GM10266 (cell line): Measurements from ENCODE around the gene DDOST.

Experiments used
- DNase-seq: peaks from one replicate; pipeline ENCODE4 v3.0.0; 2012; ENCODE audit errors: extremely low spot score
- TF ChIP-seq, protein P1 (sequence below): IDR thresholded peaks from 2 replicates; pipeline ENCODE4 v1.5.1; 2012; ENCODE audit warnings: mild to moderate bottlenecking, low read depth; ENCODE audit not compliant: control insufficient read depth, insufficient read depth; ENCODE audit errors: missing control alignments

Gene DDOST

DNA sequence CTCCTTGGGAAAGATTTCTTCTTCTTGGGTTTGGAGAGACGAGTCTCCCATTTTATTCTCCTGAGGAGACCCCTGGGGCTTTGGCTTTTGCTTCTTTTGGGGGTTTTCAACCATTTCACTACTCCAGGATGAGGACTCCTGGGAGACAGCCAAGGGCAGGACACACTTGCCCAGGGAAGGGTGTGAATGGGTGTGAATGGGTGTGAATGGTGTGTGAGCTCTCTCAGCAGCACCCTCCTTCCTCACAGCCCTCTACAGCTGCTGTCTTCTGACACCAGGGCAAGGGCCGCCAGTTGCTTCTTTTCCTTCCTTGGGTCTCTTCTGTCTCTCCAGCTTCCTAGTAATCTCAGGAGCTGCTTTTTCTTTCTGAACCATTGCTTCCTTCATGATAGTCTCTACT lies 32.5 kb upstream of the DDOST start:
- no peak for DNase-seq
- TF ChIP-seq, protein P1, sequence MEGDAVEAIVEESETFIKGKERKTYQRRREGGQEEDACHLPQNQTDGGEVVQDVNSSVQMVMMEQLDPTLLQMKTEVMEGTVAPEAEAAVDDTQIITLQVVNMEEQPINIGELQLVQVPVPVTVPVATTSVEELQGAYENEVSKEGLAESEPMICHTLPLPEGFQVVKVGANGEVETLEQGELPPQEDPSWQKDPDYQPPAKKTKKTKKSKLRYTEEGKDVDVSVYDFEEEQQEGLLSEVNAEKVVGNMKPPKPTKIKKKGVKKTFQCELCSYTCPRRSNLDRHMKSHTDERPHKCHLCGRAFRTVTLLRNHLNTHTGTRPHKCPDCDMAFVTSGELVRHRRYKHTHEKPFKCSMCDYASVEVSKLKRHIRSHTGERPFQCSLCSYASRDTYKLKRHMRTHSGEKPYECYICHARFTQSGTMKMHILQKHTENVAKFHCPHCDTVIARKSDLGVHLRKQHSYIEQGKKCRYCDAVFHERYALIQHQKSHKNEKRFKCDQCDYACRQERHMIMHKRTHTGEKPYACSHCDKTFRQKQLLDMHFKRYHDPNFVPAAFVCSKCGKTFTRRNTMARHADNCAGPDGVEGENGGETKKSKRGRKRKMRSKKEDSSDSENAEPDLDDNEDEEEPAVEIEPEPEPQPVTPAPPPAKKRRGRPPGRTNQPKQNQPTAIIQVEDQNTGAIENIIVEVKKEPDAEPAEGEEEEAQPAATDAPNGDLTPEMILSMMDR = no peak

- TF ChIP-seq, protein P1 = no peak
- no peak for DNase-seq
Observed at GRCh38 chr1:20691872-20692271, 30.7 kb upstream of the DDOST start.

GRCh38 chr1:20689645-20690056 lies 28.5 kb upstream of the DDOST start:
- TF ChIP-seq, protein P1 = no peak
- no peak for DNase-seq

GRCh38 chr1:20686883-20687725 lies 25.9 kb upstream of the DDOST start:
- TF ChIP-seq, protein P1 = no peak
- DNase-seq = no peak

- TF ChIP-seq, protein P1 = no peak
- no peak for DNase-seq
Observed at GRCh38 chr1:20685741-20686140, 24.6 kb upstream of the DDOST start.

DNA sequence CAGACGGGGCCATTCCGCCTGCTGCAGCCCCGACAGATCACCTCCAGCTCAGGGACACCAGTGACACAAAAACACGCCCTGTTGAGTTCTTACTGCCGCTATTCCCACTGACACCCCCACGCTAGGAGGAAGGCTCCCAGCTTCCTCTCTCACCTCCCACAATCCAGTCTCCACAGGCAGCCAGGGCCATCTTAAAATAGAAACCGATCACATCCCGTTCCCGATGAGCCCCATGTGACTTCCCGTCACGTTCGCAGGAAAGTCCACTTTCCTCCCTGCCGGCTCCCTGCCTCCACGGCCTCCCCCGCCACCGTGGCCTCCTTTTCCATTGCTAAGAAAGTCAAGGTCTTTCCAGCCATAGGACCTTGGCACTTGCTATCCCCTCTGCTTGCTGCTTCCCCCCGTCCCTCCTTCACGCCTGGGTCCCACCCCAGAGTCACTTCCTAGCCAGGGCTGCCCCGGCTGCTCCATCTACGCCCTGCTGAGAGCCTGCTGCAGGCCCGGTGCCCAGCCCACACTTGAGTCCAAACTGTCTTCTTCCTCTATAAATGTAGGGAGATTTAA lies 24.0 kb upstream of the DDOST start:
- TF ChIP-seq, protein P1 = no peak
- no peak for DNase-seq

- DNase-seq = no peak
- TF ChIP-seq, protein P1 = no peak
Observed at GRCh38 chr1:20684651-20685050, 23.5 kb upstream of the DDOST start.
